Activated CD4-positive, alpha-beta T cell treated with anti-CD3 and anti-CD28 coated beads, Interleukin-10, Interleukin-2, amounts not matched to agents 100 ng/mL and 50 ng/mL, durations not matched to agents 16 hours and 8 hours (primary cell): ENCODE data around the gene SPATS2L.

Source experiments
- DNase-seq: peaks from one replicate; pipeline ENCODE4 v3.0.0-alpha.2; 2020

The SPATS2L gene

DNA sequence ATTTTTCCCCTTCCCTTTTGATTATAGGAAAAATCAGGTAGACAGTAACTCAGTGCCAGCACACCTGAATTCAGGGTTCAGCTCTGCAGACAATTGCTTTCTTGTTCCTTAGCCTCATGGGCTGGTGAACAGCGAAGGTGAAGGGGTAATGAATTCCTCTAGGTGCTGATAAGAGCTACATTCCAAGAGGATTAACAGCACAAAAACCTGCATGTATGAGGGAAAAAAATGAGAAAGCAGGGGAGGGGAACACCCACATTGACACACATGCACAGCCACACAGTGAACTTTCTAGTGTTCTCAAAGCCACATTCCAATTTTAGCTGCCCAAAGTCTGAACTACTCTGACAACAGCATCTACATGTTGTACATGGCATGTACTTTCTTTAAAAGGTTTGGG, 46.1 kb downstream of the SPATS2L start:
- no peak for DNase-seq

GRCh38 chr2:200353120-200353519, 46.6 kb downstream of the SPATS2L start:
- DNase-seq, result no peak

GRCh38 chr2:200353874-200354273, 47.4 kb downstream of the SPATS2L start:
- DNase-seq, result no peak

- DNase-seq, result no peak
These were observed 48.6 kb downstream of the SPATS2L start for GRCh38 chr2:200354833-200355751.

DNA sequence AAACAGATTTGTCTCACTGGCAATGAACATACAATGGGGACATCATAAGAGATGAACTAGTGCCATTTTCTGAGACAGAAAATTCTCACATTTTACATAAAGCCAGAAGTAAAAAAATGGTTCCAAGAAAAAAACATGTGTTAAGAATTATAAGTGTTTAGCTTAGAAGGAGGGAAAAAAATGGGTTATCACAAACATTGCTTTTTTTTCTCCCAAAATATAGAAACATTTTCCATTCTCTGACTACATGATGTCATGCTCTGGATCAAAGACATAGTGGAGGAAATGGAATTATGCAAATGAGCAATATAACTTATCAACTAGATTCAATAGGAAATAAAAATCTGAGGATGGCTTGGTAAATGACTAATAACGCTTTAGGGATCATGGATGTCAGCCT, 49.8 kb downstream of the SPATS2L start:
- DNase-seq, result no peak

- no peak for DNase-seq
These were observed 50.4 kb downstream of the SPATS2L start for GRCh38 chr2:200356857-200357384.

DNA sequence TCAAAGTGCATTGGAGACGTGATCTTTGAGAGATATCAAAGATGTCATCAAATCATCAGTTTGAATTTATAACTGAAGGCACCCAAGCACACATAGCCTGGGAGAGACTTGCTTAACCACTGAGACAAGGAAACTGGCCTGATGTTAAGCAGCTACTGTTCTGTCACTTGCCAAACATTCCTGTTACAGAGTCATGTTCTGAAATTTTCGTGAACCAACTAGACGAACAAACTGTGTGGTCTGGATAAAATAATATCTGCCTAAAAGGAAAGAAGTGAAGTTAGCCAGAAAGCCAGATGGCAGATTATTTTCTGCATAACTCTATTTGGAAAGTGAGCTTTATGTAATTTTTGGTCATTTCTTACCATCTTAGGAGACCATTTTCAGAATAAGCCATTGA, 51.4 kb downstream of the SPATS2L start:
- DNase-seq, result no peak

DNA sequence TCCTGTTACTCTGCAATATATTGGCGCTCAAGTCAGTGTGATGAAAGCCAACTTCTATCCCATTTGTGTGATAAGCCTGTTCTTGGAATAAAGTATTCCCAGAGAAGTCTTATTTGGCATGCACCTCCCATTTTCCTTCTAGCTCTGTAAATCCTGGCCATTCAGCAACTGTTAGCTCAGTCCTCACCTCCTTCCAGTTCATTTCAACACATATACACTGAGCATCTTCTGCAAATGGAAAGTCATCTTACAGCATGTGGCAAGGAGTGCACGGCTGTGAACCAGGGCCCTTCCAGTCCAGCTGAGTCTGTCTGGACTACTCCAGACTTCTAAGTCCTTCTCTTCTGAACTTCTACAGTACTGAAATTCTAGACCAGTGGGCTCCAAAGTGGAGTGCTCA, 53.1 kb downstream of the SPATS2L start:
- no peak for DNase-seq

DNA sequence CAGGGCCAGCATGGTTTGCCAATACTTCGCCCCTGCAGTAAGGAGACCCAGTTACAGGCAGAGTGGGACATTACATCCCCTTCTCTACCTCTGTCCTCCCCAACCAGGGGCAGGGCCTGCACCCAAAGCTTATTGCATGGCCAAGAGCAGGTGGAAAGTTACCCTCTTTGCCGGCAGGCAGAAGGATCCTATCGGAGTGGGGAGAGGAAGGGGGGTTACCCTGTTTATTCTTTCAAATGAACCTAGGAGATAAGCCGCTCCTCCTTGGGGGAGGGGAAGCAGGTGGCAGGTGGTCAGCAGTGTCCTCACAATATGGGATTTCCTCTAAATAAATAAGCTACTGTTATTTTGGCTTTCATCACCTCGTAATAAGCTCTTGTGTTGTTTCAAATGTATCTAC, 53.9 kb downstream of the SPATS2L start:
- DNase-seq, result no peak

DNA sequence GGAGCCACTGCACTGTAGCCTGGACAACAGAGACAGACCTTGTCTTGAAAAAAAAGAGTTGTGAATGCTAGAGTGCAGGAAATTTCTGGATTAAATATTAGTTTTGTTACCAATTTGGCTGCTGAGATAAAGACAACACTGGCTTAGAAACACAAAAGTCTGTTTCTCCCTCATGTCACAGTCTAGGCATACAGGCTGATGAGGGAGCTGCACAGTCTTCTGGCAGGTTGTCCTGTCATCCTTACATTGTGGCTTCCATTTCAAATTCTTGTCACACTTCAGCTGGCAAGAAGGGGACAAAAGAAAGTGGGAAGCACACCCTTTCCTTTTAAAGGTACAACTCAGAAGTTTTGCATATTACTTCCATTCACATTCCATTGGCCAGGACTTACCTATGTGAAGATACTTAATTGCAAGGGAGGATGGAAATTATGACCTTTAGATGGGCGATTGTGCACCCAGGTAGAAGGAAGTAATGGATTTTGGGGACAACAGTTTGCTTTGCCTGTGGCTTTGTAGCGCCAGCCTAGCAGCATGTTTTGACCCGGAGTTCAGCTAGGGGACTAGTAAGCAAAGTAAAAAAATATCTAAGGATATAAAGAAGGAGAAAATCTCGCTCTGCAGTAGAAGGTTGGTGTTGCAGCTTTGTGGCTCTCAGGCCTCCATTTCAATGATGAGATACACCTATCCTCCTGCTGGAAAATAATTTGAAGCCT, 55.9 kb downstream of the SPATS2L start:
- DNase-seq, result no peak

- DNase-seq, result no peak
These were observed 56.8 kb downstream of the SPATS2L start for GRCh38 chr2:200363279-200363678.

DNA sequence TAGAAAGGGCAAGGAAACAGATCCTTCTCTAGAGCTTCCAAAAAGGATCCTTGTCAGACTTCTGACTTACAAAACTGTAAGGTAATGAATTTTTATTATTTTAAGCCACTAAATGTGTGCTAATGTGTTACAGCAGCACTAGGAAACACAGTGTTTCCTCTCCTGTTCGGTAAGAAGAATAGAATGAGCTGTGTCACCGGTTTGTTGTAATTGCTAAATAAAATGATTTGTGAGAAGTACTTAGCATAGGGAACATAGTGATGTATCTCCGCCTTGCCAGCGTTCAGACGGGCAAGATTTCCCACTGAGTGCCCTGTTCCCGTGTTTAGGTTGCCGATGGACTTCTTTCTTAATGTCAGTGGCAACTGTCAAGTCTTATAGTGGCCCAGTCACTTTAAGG, 57.6 kb downstream of the SPATS2L start:
- DNase-seq, result no peak

- DNase-seq, result no peak
These were observed 58.1 kb downstream of the SPATS2L start for GRCh38 chr2:200364620-200365019.

GRCh38 chr2:200365209-200365608, 58.7 kb downstream of the SPATS2L start:
- DNase-seq, result no peak

DNA sequence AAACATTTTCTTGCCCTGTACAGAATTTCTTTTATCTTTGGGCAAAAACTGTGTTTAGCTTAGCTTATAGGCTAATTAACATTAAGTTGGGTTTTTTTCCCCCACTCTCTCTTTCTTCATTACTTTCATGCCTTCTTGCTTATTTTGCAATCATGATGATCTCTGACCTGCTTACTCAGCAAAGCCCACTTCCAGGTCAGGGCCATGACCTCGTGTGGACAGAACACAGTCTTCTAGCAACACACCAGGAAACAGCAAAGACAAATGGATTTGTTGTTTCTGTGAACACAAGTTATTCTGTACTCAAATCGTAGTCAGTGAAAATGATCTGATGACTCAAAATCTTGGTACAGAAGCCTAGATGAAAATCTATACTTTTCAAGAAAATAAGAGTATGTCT, 60.7 kb downstream of the SPATS2L start:
- DNase-seq, result no peak

- DNase-seq, result no peak
These were observed 63.4 kb downstream of the SPATS2L start for GRCh38 chr2:200369886-200370285.

DNA sequence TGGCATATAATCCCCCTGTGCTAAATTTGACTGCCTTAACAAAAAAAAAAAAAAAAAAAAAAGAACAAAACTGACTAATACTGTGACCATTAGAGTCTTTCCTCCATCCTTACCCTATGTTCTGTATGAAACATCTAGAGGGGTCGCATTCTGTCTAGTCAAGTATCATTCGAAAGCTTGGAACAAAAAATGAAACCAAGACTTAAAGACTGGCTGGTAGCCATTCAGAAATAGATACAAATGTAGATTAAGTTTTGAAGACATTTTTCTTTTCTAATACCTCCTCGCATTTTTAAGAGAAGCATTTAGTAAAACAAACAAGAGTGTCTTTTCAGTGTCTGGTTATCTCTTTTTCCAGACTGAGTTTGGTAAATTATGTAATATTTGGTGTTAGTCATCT, 66.7 kb downstream of the SPATS2L start:
- DNase-seq, result peak; percentile 42

DNA sequence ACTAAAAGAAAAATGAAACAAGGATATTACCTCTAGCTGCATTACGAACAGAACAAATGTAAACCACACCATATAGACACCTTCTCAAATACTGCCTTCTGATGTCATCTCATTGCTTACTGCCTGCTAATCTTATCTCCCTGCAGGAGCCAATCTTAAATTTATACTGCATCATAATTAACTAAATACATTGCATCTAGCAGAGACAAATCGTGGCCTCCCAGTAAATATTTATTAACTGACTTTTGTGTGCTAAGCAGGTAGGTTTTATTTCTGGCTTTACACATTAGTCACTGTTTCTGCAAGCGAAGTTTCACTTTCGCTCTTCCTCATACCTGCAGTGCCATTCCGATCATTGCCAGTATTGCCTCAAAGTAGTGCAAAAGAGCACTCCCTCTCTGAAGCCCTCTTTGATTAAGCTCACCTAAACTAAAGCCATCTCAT, 67.5 kb downstream of the SPATS2L start:
- peak; percentile 84 for DNase-seq

DNA sequence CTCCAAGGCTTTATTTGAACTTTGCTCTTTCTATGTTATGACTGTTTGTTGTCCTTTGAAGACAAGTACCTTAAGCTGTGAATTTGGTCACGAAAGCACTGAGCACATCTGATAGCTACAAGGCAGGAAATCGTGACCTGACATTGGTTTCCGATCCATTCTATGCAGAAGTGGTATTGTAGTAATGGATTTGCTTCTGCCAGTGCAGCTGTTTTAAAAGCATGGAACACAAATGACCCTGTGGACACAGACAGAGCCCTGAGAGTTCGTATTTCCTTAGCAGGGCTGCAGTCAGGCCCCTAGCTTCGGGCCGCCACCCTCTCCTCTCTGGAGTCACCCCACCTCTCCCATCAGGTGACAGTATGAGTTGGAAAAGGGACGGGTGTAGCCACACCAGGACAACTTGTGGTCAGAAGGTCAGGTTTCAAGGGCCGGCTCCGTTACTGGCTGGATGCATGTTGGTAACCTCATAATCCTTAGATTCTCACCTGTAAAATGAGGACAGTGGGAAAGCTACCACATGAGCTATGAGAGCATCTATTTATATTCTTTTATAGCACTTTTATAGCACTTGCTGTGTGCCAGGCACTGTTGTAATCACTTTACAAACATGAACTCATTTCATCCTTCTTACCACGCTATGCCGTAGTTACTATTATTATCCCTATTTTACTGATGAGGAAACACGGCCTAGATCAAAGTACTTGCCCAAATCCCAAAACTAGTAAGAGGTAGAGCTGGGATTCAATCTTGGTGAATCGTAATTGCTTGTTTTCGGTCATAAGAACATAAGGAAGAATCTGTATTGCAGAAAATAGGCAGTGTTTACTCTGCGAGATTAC, 70.2 kb downstream of the SPATS2L start:
- peak; percentile 53 for DNase-seq

GRCh38 chr2:200377355-200378336, 71.2 kb downstream of the SPATS2L start:
- no peak for DNase-seq

- DNase-seq, result no peak
These were observed 72.3 kb downstream of the SPATS2L start for GRCh38 chr2:200378652-200379290.
